WI38 (cell line): ENCODE measurements around the gene JAK3.

Experiments used
- H3K4me3 ChIP-seq: 2 replicates; pipeline ENCODE4 v1.5.1; 2011; ENCODE audit warnings: low read depth, mild to moderate bottlenecking, control low read depth, low read length
- TF ChIP-seq, protein P1 (sequence below): IDR thresholded peaks from 2 replicates; pipeline ENCODE4 v1.5.1; 2012; ENCODE audit warnings: low read depth, mild to moderate bottlenecking, control low read depth, low read length

JAK3 gene

DNA sequence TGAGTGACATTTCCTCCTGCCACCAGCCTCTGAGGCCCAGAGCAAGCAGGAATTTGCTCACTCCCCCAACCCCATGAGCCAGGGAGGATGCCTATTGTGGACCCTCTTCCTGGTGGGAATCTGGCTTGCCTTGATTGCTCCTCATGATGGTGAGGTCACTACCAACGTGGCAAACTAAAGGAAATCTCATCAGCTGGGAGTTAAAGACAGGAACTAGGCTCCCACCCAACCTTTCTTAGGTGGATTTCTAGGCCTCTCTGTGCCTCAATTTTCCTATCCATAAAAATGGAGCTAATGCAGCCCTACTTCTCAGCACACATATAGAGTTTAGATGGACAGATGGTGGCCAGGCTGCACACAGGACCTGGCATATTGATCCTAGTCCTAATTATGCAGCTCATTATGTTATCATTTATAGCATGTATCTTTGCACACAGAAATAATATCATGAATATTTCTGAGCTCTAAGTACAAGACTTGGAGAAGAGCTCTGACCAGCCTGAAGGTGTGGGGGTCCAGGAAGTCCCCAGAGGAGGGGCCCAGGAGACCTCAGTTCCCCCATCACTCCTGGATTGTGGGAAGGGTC lies 50.9 kb downstream of the JAK3 start:
- no peak overlapping the region for H3K4me3 ChIP-seq
- TF ChIP-seq, protein P1, sequence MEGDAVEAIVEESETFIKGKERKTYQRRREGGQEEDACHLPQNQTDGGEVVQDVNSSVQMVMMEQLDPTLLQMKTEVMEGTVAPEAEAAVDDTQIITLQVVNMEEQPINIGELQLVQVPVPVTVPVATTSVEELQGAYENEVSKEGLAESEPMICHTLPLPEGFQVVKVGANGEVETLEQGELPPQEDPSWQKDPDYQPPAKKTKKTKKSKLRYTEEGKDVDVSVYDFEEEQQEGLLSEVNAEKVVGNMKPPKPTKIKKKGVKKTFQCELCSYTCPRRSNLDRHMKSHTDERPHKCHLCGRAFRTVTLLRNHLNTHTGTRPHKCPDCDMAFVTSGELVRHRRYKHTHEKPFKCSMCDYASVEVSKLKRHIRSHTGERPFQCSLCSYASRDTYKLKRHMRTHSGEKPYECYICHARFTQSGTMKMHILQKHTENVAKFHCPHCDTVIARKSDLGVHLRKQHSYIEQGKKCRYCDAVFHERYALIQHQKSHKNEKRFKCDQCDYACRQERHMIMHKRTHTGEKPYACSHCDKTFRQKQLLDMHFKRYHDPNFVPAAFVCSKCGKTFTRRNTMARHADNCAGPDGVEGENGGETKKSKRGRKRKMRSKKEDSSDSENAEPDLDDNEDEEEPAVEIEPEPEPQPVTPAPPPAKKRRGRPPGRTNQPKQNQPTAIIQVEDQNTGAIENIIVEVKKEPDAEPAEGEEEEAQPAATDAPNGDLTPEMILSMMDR = no peak

DNA sequence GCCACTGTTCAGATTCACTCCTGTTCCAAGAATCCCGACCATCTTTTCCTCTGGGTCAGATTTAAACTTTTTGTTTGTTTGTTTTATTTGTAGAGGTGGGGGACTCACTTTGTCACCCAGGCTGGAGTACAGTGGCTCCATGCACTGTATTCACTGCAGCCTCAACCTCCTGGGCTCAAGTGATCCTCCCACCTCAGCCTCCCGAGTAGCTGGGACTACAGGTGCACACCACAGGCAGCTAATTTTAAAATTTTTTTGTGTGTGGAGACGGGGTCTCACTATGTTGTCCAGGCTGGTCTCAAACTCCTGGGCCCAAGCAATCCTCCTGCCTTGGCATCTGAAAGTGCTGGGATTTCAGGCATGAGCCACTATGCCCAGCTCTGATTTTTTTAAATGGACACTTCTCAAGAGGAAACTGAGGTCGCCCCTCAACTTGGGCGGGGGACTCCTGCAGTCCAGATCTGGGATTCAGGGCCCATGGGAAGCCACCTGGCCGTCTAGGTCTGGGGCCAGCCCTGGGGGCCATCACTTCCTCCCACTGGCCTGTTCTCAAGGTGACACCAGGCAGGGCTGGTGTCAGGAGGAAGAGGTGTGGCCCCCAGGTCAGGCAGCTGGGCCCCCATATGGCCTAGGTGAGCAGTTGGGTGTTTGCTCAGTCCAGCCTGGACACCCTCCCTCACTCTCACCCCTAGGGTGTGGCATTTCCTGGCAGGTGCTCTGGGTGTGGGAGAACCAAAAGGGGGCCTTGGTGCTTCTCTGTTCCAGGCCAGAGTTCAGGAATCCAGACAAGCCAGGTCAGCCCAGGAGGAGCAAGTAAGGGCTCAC lies 51.6 kb downstream of the JAK3 start:
- TF ChIP-seq, protein P1 = no peak
- no peak overlapping the region for H3K4me3 ChIP-seq

DNA sequence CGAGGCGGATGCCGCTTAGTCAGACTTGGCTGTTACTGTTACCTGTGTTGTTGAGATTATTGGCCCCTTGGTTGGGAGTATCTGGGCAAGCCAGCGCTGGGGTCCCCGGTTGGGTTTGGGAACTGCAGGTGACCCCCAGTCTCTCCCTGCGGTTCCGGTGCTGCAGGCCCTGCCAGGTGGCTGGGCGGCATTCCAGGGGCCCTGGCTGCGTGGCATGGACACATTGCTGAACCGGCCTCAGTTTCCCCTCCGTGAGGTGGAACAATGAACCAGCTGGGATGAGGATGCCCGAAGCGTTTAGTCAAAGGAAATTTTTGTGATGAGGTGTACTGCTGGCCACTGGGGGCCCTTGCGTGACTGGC lies 52.3 kb downstream of the JAK3 start:
- TF ChIP-seq, protein P1 = no peak
- no peak overlapping the region for H3K4me3 ChIP-seq

DNA sequence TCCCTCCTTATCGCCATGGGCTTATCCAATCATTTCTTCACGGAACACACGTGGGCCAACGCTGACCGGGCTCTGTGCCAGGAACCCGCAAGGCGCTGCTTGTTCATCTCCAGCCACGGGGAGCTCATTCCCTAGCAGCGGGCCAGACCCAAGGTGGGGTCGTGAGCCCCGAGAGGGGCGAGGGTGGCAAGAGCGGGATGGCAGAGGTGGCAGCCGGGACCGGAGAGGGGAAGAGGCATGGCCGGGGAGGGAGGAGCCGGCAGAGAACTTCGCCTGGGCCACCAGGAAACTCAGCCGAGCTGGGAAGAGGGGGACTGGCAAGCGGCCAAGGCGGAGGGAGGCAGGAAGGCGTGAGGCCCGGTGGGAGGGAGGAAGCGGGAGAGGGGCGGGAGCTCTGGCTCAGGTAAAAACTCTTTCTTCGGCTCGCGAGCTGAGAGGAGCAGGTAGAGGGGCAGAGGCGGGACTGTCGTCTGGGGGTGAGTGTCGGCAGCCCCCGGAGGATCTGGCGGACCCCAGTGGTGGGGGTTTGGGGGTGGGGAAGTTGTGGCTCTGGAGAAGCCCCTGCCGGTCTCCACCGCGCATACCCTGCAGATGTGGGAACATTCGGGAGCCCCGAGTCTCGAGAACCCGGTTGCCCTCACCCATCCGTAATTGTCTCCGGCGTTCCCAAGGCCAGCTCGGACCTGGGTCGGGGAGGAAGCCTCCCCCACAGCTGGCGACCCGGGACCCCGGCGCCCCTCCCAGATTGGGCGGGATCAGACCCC lies 52.9 kb downstream of the JAK3 start, which contains the start of gene B3GNT3:
Gene B3GNT3 (plus strand): TSS at position 408 of the 764 bp plus-strand sequence. CDS start 12,670 bp downstream, outside the sequence.
- H3K4me3 ChIP-seq = no peak within 1 kb of the TSS
- TF ChIP-seq, protein P1 = no peak

DNA sequence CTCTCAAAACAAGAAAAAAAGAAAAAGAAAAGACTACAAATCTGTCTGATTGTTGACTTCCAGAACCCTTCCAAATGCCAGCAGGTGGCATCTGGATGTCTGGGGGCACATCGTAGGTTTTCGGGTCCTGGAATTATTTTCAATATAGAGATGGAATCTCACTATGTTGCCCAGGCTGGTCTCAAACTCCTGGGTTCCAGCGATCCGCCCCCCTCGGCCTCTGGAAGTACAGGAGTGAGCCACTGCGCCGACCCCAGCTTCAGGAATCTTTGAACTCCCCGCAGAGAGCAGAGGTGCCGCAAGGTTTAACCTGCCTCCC lies 53.4 kb downstream of the JAK3 start:
- H3K4me3 ChIP-seq = no peak overlapping the region
- TF ChIP-seq, protein P1 = no peak

DNA sequence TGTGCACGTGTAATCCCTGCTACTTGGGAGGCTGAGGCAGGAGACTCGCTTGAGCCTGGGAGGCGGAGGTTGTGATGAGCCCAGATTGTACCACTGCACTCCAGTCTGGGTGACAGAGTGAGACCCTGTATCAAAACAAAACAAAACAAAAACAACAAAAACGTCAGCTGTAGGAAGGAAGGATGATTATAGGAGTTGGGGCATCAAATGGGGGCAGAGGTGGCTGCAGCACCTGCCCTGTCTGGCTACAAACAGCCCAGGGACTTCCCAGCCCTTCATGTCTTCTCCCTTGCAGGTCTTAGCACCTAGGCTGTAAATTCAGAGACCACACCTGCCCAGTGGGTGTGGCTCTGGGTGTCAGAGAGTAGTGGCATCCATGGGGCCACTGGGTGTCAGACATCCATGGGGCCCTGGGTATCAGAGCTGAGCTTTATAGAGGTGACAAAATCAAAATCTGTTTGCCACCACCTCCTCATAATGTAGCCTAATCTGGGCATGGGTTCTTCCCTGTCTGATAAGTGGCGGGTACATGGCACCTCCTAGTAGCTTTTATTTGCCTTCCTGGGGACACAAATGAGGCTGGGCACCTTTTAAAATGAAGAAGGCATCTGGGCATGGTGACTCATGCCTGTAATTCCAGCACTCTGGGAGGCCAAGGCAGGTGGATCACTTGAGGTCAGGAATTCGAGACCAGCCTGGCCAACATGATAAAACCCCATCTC lies 57.6 kb downstream of the JAK3 start:
- TF ChIP-seq, protein P1 = no peak
- H3K4me3 ChIP-seq = no peak overlapping the region
